Muscle layer of duodenum (tissue), 2 donors: ENCODE results near the gene TNFSF4.
A peak's percentile ranks its signal among the peaks of the same experiment; 100 is the strongest.

Experiments
- H3K27ac ChIP-seq: one replicate; pipeline ENCODE4 v1.7.0; 2013; ENCODE audit warnings: mild to moderate bottlenecking, low read length
- H3K27me3 ChIP-seq: one replicate; pipeline ENCODE4 v1.7.0; 2013; ENCODE audit warnings: low read depth, mild to moderate bottlenecking, control low read depth, low read length
- H3K36me3 ChIP-seq, 2 donors: one replicate each; pipeline ENCODE4 v1.7.0; 2013; ENCODE audit warnings: low read length in 2 of 2, control low read depth in 1 of 2, mild to moderate bottlenecking in 1 of 2; ENCODE audit not compliant: insufficient read depth in 2 of 2, control insufficient read depth in 1 of 2
- H3K4me1 ChIP-seq, 2 donors: one replicate each; pipeline ENCODE4 v1.7.0; 2013; ENCODE audit warnings: low read length in 2 of 2, mild to moderate bottlenecking in 2 of 2, control low read depth in 1 of 2, moderate library complexity in 1 of 2; ENCODE audit not compliant: insufficient read depth in 2 of 2, control insufficient read depth in 1 of 2
- H3K4me3 ChIP-seq, 2 donors: one replicate each; pipeline ENCODE4 v1.7.0; 2013; ENCODE audit warnings: low read length in 2 of 2, low read depth in 1 of 2, mild to moderate bottlenecking in 1 of 2
- H3K9me3 ChIP-seq, 2 donors: one replicate each; pipeline ENCODE4 v1.7.0; 2013; ENCODE audit warnings: low read length in 2 of 2, control low read depth in 1 of 2, mild to moderate bottlenecking in 1 of 2; ENCODE audit not compliant: control insufficient read depth in 1 of 2
- donor health status: healthy.

Gene TNFSF4

DNA sequence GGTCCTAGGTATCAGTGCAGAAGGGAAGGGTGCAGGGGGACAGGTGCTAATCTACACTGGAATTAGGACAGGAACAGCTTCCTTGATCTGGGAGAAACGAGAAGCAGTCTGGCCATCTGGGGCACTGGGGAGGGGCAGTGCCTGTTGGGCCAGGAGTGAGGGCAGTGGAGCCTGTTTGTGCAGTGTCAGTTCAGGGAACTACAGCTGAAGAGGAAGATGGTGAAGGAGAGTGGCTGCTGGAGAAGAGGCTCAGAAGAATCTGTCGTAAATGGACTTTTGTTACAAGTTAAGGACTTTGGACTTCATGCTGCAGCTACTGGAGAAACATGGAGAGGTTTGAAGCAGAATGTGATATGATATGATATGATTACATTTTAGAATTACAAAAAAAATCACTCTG is 3.2 kb upstream of the TNFSF4 start:
- Histone ChIP-seq H3K4me1 (peaks cover 6 to 10% of the 10 kb centered on the region in 2 donors), H3K27ac (no peak overlapping the region), H3K9me3 (no peaks in the 10 kb centered on the region), H3K27me3 (no peaks in the 10 kb centered on the region), H3K36me3 (no peaks in the 10 kb centered on the region), H3K4me3 (no peak overlapping the region)

DNA sequence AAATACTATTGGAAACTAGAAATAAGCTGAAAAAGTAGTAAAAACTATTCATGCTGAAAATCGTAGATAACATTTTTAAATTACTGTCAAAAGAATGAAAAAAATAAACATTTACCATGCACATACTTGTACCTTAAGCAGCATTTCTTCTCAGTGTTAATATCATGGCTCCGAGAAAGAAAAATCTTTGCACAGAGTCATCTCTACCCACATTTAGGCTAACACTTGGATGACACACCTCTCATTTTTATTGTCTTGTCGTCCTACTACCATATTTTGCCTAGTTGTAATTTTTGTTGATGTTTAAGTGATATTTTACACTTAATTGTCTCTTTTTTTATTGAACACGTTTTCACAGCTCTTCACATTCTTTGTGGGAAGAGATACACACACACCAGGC is 1.7 kb upstream of the TNFSF4 start:
- Histone ChIP-seq H3K9me3 (no peaks in the 10 kb centered on the region), H3K36me3 (no peaks in the 10 kb centered on the region), H3K4me3 (no peak overlapping the region), H3K4me1 (peaks cover 6 to 12% of the 10 kb centered on the region in 2 donors), H3K27me3 (no peaks in the 10 kb centered on the region), H3K27ac (no peak overlapping the region)

DNA sequence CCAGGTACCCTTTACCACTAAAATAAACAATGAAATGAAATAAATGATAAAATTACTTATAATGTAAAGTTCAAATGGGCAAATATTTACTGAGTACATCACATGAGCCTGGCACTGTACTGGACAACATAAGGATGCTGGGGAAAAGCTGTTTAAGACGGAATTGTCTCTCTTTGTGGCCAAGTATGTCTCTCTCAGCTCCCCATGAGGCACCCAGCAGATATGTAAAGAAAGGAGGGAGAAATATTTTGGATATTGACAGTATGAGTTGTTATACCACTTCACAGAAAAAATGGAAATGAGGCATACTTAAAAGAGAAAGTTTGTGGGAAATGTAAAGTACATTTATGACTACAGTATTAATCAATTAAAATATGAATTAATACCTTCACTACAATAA is 1.0 kb upstream of the TNFSF4 start:
- peaks cover 6 to 12% of the 10 kb centered on the region in 2 donors for H3K4me1 ChIP-seq

GRCh38 chr1:173205146-173206051 is 1.7 kb downstream of the TNFSF4 start:
- H3K27ac ChIP-seq = peak overlapping the region; percentile 25
- H3K9me3 ChIP-seq = no peaks in the 10 kb centered on the region
- peaks cover 6 to 12% of the 10 kb centered on the region in 2 donors for H3K4me1 ChIP-seq
- no peaks in the 10 kb centered on the region for H3K27me3 ChIP-seq
- peak overlapping the region in 1 of 2 donors; percentile 19 for H3K4me3 ChIP-seq
- H3K36me3 ChIP-seq = no peaks in the 10 kb centered on the region

More for the DNA sequence above, 1.0 kb upstream of the TNFSF4 start:
- Histone ChIP-seq H3K27me3 (no peaks in the 10 kb centered on the region), H3K4me3 (no peak overlapping the region), H3K36me3 (no peaks in the 10 kb centered on the region), H3K9me3 (no peaks in the 10 kb centered on the region), H3K27ac (no peak overlapping the region)

DNA sequence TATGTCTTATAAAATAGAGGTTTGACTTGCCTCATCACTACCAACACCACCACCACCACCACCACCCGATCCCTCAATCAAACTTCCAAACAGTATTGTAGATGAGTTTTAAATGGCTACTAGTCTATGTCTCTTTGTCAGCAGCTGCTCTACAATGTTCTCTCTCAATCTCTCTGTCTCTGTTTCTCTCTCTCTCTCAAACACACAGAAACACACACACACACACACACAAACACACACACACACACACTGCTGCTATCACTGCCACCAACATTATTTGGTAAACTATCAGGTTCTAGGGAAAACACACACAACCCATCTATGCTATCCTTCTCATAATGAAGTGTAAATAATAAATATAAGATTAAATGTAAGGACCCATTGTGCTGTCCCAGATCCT is 2.4 kb downstream of the TNFSF4 start:
- H3K4me1 ChIP-seq = peaks cover 6 to 12% of the 10 kb centered on the region in 2 donors
- no peaks in the 10 kb centered on the region for H3K9me3 ChIP-seq
- H3K4me3 ChIP-seq = no peak overlapping the region
- no peak overlapping the region for H3K27ac ChIP-seq
- H3K36me3 ChIP-seq = no peaks in the 10 kb centered on the region
- H3K27me3 ChIP-seq = no peaks in the 10 kb centered on the region

GRCh38 chr1:173202424-173203145 is 4.5 kb downstream of the TNFSF4 start:
- no peaks in the 10 kb centered on the region for H3K27me3 ChIP-seq

DNA sequence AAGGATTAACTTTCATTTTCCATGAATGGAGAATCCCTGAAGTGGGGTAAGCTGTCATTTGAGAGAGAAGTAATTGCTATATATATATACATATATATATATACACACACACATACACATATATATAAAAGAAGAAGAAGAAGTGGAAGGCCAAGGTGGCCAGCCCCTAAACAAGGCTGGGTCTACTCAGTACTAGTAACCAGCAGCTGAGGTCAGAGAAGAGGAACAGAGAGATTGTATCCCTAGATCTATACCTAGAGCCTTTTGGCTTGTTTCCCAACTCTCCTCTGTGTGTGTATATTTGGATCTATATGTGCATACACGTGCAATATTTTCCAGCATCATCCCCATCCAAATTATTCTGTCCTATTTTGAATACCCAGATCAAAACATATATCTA is 5.2 kb downstream of the TNFSF4 start:
- Histone ChIP-seq H3K27me3 (no peaks in the 10 kb centered on the region), H3K4me1 (peaks cover 6 to 8% of the 10 kb centered on the region in 2 donors), H3K27ac (no peak overlapping the region), H3K36me3 (no peaks in the 10 kb centered on the region), H3K4me3 (no peak overlapping the region), H3K9me3 (no peaks in the 10 kb centered on the region)

More at GRCh38 chr1:173202424-173203145, 4.5 kb downstream of the TNFSF4 start:
- no peak overlapping the region for H3K4me3 ChIP-seq
- H3K27ac ChIP-seq = no peak overlapping the region
- H3K4me1 ChIP-seq = peaks cover 6 to 10% of the 10 kb centered on the region in 2 donors
- H3K36me3 ChIP-seq = no peaks in the 10 kb centered on the region
- no peaks in the 10 kb centered on the region for H3K9me3 ChIP-seq

DNA sequence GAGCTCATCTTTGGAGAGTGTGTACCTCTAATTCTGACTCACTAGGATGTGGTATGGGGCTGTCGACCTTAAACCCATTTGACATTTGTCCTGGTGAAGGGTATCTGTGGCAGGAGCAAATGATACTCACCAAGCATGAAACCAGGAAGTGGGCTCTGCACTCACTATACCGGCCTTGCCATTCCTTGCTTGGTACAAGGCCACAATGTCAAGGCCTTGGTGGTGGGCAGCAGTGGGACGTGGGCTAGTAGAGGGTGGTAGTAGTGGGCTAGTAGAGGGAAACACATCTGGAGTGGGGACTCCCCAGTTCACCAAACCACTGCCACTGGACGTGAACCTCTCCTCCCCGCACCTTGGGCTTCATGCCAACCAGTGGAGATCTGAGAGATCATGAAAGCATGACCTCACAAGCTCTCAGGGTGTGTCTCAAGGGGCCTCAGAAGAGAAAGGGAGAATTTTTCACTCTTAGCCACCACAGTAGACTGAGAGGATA is 11.5 kb downstream of the TNFSF4 start:
- H3K27ac ChIP-seq = no peak overlapping the region
- H3K36me3 ChIP-seq = no peaks in the 10 kb centered on the region
- H3K4me3 ChIP-seq = no peak overlapping the region
- no peaks in the 10 kb centered on the region for H3K9me3 ChIP-seq
- no peaks in the 10 kb centered on the region for H3K27me3 ChIP-seq
- H3K4me1 ChIP-seq = peaks cover 2 to 3% of the 10 kb centered on the region in 2 donors

DNA sequence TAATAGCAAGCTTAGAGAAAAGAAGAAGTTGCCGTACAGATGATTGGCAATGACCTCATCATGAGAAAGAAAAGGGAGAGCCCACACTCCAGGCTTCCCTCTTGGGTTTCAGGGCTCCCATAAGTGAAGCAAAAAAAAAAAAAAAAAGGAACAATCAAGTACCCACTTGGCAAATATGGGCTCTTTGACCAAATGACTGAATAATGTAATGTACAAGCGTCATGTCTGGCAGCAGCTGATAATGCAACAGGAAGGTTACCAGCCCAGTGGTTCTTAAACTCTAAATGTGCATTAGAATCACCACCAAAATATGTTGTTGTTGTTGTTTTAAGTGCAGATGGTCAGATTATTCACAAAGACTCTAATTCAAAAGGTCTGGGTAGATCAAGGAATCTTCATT is 13.5 kb downstream of the TNFSF4 start:
- H3K4me3 ChIP-seq = no peak overlapping the region

GRCh38 chr1:173191011-173191705 is 16.0 kb downstream of the TNFSF4 start:
- Histone ChIP-seq H3K4me1 (peaks cover 8 to 11% of the 10 kb centered on the region in 2 donors), H3K27ac (no peak overlapping the region), H3K27me3 (no peaks in the 10 kb centered on the region), H3K9me3 (no peaks in the 10 kb centered on the region), H3K4me3 (no peak overlapping the region), H3K36me3 (no peaks in the 10 kb centered on the region)

More for the DNA sequence above, 13.5 kb downstream of the TNFSF4 start:
- Histone ChIP-seq H3K27me3 (no peaks in the 10 kb centered on the region), H3K4me1 (peaks cover 8 to 11% of the 10 kb centered on the region in 2 donors), H3K9me3 (no peaks in the 10 kb centered on the region), H3K27ac (no peak overlapping the region), H3K36me3 (no peaks in the 10 kb centered on the region)
